Measurements from ENCODE around the gene HPD. TPM values are rescaled to one million over a fixed set of nuclear protein-coding genes. Genes with fewer than 3 reads are reported as not detected.
"Not testable (repeated sequence)": the region's sequence is repeated elsewhere in the genome, so short reads cannot be mapped to it uniquely, and the experiment has no call there.

The HPD gene
- total RNA-seq, 1 donor from 2014 or later = 3.1 TPM

DNA sequence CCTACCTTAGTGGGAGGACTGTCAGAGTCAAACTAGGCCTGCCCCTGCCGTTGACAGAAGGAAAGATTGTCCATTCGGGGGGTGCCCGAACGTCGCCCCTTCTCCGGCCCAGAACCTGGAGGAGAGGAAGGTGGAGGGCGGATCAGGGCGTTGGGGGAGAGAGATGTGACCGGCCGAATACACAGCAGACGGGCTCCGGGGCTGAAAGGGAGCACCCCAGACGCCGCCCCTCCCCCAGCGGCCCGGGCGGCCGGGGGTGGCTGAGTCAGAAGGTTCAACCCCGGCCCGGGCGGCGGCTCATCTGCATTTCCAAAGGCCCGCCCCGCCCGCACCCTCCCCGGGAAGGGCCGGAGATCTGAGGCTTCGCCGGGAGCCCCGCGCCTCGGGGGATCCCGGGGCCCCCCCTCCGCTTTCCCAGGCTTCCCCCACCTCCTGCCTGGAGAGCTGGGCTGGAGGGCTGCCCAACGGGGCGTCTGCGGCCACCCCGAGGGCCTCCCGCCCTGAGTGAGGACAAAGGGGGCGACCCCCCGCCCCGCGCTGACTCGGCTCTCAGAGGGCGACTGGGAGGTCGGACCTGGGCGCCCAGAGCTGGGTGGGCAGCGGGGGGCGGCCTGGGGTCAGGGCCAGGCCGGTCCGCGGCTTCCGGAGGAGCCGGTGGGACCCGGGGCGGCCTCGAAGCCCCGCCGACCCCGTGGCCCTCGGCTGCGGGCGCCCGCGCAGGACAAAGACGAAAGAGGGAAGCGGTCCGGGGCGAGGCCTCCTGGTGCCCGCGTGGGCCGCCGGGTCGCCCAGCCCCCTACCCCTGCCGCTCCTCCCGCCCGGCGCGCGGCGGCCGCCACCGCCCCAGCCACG, 58.6 kb downstream of the HPD start:
- DNase-seq (ENCODE audit: low spot score) = peak; percentile 93

DNA sequence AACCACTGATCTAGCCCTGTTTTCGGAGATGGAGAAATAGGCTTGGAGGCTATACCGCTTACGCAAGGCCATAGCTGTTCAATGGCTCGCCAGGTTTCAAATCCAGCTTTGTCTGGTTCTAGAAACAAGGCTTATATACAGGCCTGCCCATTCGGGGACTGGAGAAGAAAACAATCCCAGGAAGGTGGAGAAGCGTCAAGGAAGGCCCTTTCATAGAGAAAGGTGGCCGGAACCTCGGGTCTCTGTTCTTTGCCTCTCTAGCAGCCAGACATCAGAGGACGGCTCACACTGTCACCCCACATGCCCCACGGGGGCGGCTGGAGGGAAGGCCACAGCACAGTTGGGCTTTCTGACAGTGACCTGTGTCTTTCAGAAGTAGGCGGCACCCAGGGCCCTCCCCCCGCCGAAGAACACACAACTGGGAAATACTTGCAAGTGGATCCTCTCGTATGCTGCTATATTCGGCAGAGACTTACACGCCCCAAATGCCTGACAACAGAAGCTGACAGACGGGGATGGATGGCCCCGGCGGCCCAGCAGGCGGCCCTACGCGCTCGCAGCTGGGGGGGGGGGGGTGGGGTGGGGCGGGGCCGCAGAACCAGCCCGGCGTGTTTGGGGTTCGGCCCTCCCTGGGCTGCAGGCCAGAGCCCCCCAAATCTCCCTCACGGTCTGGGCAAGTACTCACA, 59.4 kb downstream of the HPD start:
- DNase-seq (ENCODE audit: low spot score) = peak; percentile 88

DNA sequence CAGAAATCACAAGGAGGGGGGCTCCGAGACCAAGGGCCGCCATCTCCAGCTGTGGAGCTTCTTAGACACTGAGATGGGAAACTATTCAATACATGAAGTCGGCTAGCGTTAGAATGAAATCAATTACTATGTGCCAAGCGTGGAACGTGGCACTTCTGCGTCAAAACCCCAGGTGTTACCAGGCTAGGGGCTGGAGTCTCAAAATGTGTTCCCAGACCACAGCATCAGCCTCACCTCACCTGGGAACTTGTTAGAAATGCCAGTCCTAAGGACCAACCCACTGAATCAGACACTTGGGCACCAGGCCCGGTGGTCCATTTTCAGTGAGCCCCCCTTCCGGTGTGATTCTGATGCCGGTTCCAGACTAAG, 59.9 kb downstream of the HPD start:
- DNase-seq (ENCODE audit: low spot score) = no peak

DNA sequence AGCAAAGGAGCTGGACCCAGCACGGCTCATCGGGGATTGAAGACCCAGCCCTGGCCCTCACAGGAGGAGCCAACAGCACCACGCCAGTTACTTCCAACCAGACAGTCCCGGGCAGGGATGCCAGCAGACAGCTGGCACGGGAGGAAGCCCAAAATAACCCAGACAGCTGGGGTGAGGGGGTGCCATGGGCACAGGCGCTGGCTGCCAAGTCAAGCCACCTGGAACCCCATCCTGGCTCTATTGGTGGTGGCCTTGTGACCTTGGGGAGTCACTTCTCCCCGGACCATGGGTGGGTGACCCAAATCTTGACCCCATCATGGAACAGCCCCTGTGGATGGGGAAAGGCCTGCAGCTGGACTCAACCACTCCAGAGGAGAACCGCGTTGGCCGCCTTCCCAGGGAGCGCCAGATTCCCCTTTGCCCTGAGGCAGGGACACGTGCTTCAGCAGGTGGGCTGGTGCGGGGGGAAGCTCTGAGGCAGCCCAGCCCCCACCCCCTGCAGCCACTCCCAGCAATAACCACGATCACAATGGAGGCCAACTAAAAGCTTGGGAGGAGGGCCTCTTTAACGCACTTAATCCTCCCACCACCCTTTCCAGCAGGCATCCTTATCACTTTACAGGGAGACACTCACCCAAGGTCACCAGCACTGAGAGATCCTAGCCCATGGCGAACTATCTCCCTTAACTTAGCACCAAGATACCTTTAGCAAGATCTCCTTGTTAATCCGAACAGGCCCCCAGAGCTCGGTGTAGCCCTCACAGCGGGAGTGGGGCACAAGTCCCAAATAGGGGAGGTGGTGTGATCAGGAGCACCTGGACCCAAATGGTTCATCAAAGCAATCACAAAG, 60.5 kb downstream of the HPD start:
- DNase-seq (ENCODE audit: low spot score) = peak; percentile 74

DNA sequence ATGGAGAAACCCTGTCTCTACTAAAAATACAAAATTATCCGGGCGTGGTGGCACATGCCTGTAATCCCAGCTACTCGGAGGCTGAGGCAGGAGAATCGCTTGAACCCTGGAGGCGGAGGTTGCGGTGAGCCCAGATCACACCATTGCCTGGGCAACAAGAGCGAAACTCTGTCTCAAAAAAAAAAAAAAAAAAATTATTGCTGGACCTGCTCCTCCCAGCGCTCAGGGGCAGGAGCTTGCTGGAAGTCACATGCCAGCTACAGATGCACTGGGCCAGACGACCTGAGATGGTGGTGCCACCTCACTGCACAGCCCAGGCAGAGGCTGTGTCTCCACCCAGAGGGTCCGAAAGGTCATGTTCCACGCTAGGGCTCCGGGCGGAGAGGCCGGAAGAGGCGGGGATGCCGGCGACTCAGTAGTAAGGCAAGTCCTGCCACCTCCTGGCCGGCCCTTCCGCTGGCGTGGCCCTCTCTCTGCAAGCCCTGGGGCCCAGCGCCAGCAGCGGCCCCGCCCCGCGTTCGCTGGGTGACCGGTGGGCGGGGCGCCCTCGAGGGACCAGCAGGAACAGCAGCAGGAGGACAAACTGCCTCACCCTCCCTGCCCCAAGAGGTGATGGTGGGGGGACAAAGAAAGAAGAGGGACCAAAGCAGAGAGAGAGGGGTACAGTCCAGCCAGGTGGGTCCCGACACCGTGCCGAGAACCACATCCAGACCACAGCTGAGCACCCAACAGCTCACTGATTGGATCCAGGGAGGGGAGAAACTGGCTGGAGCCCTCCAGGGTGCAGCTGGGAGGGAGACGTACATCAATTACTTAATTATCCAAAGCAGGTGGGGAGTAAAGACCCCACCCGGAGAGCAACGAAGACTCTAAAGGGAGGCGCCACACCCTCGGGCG, 61.6 kb downstream of the HPD start:
- DNase-seq (ENCODE audit: low spot score) = peak; percentile 93

DNA sequence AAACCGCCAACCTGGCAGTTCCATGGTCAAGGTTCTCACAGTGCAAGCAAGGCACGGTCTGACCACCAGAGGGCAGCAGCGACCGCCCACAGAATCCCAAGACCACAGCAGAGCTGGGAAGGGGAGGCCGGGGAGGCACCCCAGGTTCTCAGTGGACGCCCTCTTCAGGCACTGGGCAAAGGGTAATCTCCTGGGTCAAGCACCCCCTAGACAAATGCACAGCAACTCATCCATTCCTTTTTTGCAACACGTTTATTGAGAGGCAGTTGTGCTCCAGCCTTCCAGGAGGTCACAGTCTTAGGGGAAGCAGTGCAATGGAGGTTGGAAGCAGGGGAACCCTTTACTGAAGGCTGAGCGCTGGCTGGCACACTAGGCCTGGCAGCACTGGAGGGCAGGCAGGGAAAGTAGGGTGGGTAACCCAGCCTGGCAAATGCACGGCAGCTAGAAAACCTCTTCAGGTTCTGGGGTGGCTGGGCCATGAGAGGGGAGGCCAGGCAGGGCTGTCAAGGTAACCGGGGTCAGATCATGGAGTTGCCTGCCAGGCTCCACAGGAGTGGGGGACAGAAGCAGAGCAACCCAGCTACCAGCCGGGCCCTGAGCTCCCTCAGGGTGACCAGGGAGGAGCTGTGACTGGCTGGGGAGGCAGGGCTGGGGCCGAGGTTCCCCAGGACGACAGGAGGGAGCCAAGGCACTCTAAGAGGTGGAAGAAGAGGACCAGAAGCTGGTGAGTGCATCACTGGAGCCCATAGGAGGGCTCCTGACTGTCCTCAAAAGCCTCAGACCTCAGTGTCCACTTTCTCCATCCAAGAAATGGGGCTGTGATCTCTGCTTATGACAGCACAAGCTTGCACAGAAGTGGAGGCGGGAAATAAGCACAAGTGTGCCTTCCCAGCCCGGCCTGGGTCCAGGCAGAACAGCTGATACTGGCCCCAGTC, 63.4 kb downstream of the HPD start:
- DNase-seq (ENCODE audit: low spot score) = peak; percentile 93

DNA sequence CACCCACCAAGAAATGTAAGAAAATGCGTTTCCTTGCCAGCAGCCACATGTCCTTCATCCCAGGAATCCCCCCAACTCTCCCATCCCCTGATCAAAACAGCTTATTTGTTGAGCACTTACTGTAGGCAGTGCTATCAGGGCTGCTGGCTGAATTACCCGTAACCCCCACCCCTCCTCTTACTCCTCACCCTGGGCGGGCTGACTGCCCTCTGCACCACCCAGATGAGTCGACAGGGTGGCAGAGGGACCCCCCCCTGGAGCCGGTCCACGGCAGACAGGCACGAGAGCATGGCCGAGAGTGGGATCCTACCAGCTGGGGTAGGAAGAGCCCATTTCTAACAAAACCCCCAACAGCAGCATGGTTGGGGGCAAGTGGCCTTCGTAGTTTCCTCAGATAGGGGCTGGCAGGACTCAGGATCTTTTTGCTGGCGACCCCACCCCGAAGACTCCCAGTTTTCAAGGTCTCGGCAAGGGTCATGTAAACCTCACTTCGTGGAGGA, 64.1 kb downstream of the HPD start:
- peak; percentile 67 for DNase-seq (ENCODE audit: low spot score)

DNA sequence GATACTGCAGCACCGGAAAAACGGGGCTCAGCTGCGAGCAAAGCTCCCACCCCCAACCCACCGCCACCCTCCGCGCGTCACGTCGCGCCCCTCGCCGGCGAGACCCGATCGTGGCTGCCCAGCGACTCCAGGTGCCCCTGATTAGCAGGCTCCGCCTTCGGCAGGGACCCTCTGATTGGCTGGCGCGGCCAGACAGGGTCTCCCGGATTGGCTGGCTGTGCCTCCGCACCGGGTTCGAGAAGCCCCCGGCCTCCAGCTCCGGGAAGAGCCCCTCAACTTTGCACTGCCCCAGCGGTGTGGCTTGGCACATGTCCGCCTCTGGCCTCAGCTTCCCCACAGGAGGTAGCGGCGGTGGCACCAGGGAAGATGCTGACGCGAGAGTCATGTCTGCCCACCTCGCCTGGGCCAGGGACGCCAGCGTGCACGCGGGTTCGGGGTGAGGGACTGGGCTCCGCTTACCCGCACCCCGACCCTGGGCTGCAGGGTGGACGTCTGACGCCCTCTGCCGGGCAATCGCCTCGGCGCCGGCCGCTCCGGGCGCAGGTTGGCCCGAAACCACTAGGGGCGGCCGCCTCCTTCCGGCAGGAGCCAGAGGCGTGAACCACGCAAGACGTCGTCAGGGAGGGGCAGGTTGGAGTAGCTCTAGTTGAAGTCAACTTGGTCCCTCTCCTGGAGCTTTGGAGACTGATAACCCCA, 64.7 kb downstream of the HPD start:
- DNase-seq (ENCODE audit: low spot score) = peak; percentile 94

DNA sequence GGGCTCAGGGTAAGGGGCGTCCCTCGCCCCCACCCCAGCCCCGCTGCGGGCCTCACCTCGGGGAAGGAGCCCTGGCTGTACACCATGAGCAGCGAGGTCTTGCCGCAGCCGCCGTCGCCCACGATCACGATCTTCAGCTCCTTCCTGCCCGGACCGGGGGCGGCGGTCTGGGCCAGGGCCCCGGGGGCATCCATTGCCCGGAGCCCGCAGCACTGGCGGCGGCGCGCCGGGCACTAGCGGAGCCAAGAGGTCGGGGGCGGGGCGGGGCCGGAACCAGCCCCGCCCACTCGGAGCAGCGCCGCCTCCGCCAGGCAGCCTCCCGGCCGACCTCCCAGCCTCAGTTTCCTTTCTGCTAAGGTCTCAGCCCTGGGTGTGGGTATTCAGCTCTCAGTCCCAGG, 65.2 kb downstream of the HPD start, which contains the start of gene RHOF:
TSS of gene RHOF (minus strand) at position 249 of the 398 bp plus-strand sequence. CDS start at position 194, 55 bp downstream.
- DNase-seq (ENCODE audit: low spot score) = no peak

DNA sequence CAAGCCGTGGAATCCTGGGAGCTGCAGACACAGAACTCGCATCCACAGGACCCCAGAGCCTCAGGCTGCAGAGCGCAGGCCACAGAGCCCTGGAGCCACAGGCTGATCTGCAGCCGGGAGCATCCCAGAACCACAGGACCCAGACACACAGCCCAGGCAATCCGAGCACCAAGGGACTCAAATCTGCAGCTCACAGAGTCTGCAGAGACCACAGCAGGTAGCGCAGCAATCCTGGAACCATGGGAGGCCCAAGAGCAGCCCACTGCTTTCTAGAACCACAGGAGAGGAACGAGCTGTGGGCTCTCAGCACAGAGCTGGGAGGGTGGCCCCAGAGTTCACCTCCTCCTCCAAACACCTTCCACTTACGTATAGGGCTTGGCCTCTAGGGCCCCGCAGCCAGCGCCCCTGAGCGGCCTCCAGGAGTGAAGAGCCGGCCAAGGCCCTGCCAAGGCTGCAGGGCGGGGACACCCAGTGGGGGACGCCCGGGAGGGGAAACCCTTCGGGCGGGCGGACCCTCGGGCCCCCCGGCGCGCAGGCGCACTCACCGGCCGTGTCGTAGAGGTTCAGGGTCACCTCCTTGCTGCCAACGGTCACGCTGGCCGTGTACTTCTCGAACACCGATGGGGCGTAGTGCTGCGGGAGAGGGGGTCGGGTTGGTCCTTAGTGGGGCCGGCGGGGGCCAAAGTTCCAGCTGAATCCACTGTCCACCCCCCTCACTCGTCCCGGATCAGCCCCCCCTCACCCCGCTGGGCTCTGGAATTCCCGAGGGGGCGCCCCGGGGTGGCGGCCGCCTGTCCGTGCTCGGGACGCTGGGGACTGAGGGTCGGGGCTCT, 65.8 kb downstream of the HPD start:
- peak; percentile 57 for DNase-seq (ENCODE audit: low spot score)

DNA sequence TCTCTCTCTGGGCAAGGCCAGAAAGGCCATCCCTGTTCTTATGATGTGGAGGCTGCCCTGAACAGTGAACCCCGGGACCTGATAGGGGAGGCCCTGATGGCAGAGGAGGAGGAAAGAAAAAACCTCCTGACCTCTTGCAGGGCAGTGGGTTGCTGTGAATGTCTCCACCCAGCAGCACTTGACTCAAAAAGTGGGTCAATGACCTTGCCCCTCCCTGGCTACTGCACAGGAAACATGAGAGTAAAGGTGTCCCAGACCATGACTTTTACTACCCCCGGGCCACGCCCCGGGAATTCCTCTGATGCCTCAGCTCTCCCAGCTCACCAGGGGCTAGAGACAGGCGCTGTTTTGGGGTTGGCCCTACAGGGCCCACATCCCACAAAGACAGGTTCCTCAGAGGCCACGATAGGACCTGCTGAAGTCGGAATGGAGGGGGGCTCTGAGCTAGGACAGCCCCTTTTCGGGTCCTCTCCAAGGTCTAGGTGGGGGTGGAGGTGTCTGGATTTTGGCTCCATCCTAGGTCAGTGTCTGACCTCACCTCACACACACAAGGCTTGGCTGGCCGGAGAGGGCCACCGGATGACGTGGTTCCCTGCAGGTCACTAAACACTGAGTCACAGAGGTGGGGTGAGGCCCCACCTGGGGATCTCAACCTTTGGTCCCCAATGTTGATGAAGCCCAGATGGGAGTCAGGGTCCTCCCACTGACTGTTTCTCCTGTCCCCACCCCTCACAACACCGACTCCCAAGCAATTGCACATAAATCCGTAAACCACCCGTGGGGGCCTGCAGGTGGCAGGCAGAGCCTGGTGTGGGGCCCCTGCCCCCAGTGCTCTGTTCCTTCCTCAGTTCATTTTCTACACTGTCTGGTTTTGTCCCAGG, 66.7 kb downstream of the HPD start:
- no peak for DNase-seq (ENCODE audit: low spot score)

DNA sequence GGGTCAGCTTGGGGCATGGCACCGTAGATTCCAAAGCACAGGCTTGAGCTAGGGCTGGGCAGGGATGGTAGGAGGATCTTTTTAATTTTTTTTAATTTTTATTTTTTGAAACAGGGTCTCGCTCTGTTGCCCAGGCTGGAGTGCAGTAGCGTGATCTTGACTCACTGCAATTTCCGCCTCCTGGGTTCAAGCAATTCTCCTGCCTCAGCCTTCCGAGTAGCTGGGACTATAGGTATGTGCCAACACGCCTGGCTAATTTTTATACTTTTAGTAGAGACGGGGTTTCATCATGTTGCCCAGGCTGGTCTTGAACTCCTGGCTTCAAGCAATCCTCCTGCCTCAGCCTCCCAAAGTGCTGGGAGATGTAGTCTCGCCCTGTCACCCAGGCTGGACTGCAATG, 67.9 kb downstream of the HPD start:
- DNase-seq (ENCODE audit: low spot score) = not testable (repeated sequence)

DNA sequence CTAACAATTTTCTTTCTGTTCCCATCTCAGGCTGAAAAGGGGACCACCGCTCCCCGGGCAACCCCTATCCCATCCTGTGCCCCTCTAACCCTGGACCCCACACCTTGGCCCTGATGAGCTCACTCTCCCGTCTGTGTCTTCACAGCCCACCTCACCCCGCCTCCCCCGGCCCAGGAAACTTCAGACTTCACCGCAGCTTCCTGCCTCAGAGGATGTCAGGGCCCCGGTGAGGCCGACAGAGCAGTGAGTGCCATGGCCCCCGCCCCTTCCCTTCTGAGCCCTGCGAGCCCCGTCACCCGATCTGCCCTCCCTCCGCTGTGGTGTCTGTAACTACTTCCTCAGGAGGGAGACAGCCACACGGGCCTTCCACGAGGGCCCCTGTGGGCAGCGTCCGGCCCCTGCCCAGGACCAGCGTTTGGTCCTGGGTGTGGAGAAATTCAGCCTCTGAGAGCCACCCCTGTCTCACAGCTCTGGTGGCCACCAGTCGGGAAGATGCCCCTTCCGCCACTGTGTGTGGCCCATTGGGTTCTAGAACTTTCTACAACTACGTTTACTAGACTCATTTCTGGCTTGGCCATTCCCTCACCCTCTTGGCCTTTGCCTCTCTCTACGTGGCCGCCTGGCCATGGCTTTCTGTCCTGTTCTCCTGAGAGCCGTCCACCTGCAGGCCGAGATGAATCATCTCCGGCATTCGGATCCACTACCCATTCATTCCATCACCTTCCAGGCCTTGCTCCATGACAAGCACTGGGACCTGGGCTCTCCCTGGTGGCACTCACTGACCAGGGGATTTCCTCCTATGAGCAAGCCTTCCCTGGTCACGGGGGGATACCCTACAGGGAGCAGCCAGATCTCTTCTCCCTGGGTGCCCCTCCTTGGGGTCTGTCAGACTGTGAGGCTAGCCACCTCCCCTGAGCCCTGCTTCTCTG, 68.6 kb downstream of the HPD start:
- peak; percentile 75 for DNase-seq (ENCODE audit: low spot score)
